HEK293 (cell line): ENCODE data around the gene CARM1.
A peak's percentile ranks its signal among the peaks of the same experiment; 100 is the strongest.

Experiments used
- CTCF ChIA-PET: fragments of 350-600 bp; formaldehyde crosslinking; extraction: SDS; loops from one replicate; lab custom pipeline; 2021; ENCODE audit warnings: antibody characterized with exemption; lab: Yijun Ruan, JAX
- POLR2A ChIA-PET: fragments of 300-600 bp; formaldehyde crosslinking; extraction: SDS; loops from one replicate; lab custom pipeline; 2020; ENCODE audit warnings: antibody characterized with exemption, inconsistent platforms; lab: Yijun Ruan, JAX
- H3K27ac ChIP-seq: fragments of 200-500 bp; sonication (Bioruptor generic); 2 replicates; pipeline ENCODE4 v1.5.1; 2014; ENCODE audit warnings: low read depth, low read length, control low read depth, inconsistent platforms; ENCODE audit errors: extremely low read depth
- H3K36me3 ChIP-seq, 2 experiments: fragments of 200-500 bp in 1 of 2; sonication (Bioruptor generic) in 1 of 2; 1 replicate in 1 of 2; 2 replicates in 1 of 2; pipeline ENCODE4 v1.5.1; 2014 to 2017; ENCODE audit warnings: inconsistent platforms in 2 of 2, low read length in 2 of 2; ENCODE audit not compliant: control insufficient read depth in 2 of 2, insufficient read depth in 1 of 2
- H3K4me1 ChIP-seq: fragments of 200-500 bp; sonication (Bioruptor generic); 2 replicates; pipeline ENCODE4 v1.5.1; 2014; ENCODE audit warnings: mild to moderate bottlenecking, low read length, inconsistent platforms; ENCODE audit not compliant: control insufficient read depth, insufficient read depth
- H3K4me3 ChIP-seq: 2 replicates; pipeline ENCODE4 v1.5.1; 2011; ENCODE audit warnings: low read depth, mild to moderate bottlenecking, control low read depth, low read length, moderate library complexity
- H3K9me3 ChIP-seq: fragments of 200-500 bp; sonication (Bioruptor generic); 2 replicates; pipeline ENCODE4 v1.5.1; 2014; ENCODE audit warnings: low read depth, low read length, inconsistent platforms; ENCODE audit not compliant: control insufficient read depth, insufficient read depth
- CTCF ChIP-seq: fragments of 450-650 bp; formaldehyde crosslinking; IDR thresholded peaks from 2 replicates; pipeline ENCODE4 v1.5.1; 2016; ENCODE audit warnings: missing biosample characterization, missing genetic modification characterization
- HIC1 ChIP-seq: fragments of 450-650 bp; formaldehyde crosslinking; IDR thresholded peaks from 2 replicates; pipeline ENCODE4 v1.5.1; 2016; ENCODE audit warnings: missing biosample characterization, missing genetic modification characterization
- KLF17 ChIP-seq: fragments of 450-650 bp; formaldehyde crosslinking; IDR thresholded peaks from 2 replicates; pipeline ENCODE4 v1.5.1; 2016; ENCODE audit warnings: missing biosample characterization, missing genetic modification characterization
- KLF9 ChIP-seq: fragments of 450-650 bp; formaldehyde crosslinking; IDR thresholded peaks from 2 replicates; pipeline ENCODE4 v1.5.1; 2016; ENCODE audit warnings: missing biosample characterization, missing genetic modification characterization, low read depth
- PBX3 ChIP-seq: sonication (generic); formaldehyde crosslinking; IDR thresholded peaks from 2 replicates; pipeline ENCODE4 v1.8.1; 2022; ENCODE audit warnings: mild to moderate bottlenecking, moderate library complexity, missing genetic modification reagents
- PRDM10 ChIP-seq: fragments of 450-650 bp; formaldehyde crosslinking; IDR thresholded peaks from 2 replicates; pipeline ENCODE4 v1.5.1; 2016; ENCODE audit warnings: missing biosample characterization, missing genetic modification characterization
- SALL2 ChIP-seq: fragments of 450-650 bp; formaldehyde crosslinking; IDR thresholded peaks from 2 replicates; pipeline ENCODE4 v1.5.0; 2017; ENCODE audit warnings: missing biosample characterization, mild to moderate bottlenecking, missing genetic modification characterization, borderline replicate concordance
- SCRT2 ChIP-seq: fragments of 450-650 bp; formaldehyde crosslinking; IDR thresholded peaks from 2 replicates; pipeline ENCODE4 v1.5.1; 2016; ENCODE audit warnings: missing biosample characterization, missing genetic modification characterization
- TRIM28 ChIP-seq: IDR thresholded peaks from 2 replicates; pipeline ENCODE4 v1.6.1; 2011; ENCODE audit warnings: low read length, control low read depth, borderline replicate concordance
- YY2 ChIP-seq: fragments of 450-650 bp; formaldehyde crosslinking; IDR thresholded peaks from 2 replicates; pipeline ENCODE4 v1.5.1; 2016; ENCODE audit warnings: missing biosample characterization, missing genetic modification characterization
- ZFP37 ChIP-seq: fragments of 450-650 bp; formaldehyde crosslinking; IDR thresholded peaks from 2 replicates; pipeline ENCODE4 v1.5.1; 2016; ENCODE audit warnings: missing biosample characterization, missing genetic modification characterization
- ZIC2 ChIP-seq: fragments of 450-650 bp; formaldehyde crosslinking; IDR thresholded peaks from 2 replicates; pipeline ENCODE4 v1.5.1; 2016; ENCODE audit warnings: missing biosample characterization, missing genetic modification characterization
- ZNF138 ChIP-seq: fragments of 450-650 bp; formaldehyde crosslinking; IDR thresholded peaks from 2 replicates; pipeline ENCODE4 v1.5.1; 2016; ENCODE audit warnings: missing biosample characterization, missing genetic modification characterization, borderline replicate concordance
- ZNF19 ChIP-seq: fragments of 450-650 bp; formaldehyde crosslinking; IDR thresholded peaks from 2 replicates; pipeline ENCODE4; 2016; ENCODE audit warnings: missing biosample characterization, missing genetic modification characterization, low read depth
- ZNF23 ChIP-seq: fragments of 450-650 bp; formaldehyde crosslinking; IDR thresholded peaks from 2 replicates; pipeline ENCODE4 v1.5.1; 2016; ENCODE audit warnings: missing biosample characterization, missing genetic modification characterization, borderline replicate concordance
- ZNF248 ChIP-seq: fragments of 450-650 bp; formaldehyde crosslinking; IDR thresholded peaks from 2 replicates; pipeline ENCODE4 v1.5.1; 2017; ENCODE audit warnings: missing biosample characterization, missing genetic modification characterization
- ZNF280D ChIP-seq: fragments of 450-650 bp; formaldehyde crosslinking; IDR thresholded peaks from 2 replicates; pipeline ENCODE4 v1.5.1; 2016; ENCODE audit warnings: missing biosample characterization, missing genetic modification characterization
- ZNF600 ChIP-seq: fragments of 450-650 bp; formaldehyde crosslinking; IDR thresholded peaks from 2 replicates; pipeline ENCODE4 v1.5.1; 2016; ENCODE audit warnings: missing biosample characterization, missing genetic modification characterization
- ZNF791 ChIP-seq: fragments of 450-650 bp; formaldehyde crosslinking; IDR thresholded peaks from 2 replicates; pipeline ENCODE4 v1.5.1; 2016; ENCODE audit warnings: missing biosample characterization, missing genetic modification characterization
- ZNF843 ChIP-seq: fragments of 450-650 bp; formaldehyde crosslinking; IDR thresholded peaks from 2 replicates; pipeline ENCODE4 v1.5.1; 2016; ENCODE audit warnings: missing biosample characterization, missing genetic modification characterization

The CARM1 gene

GRCh38 chr19:10828981-10829821 lies 42.2 kb upstream of the CARM1 start:
- H3K27ac ChIP-seq, result no peak overlapping the region
- TF ChIP-seq ZNF280D (tag by site-specific recombination) (no peak), ZNF138 (tag by site-specific recombination) (no peak), PBX3 (no peak), HIC1 (peak; percentile 70; the same call in 1 of the 2 replicates), ZNF600 (tag by site-specific recombination) (peak; percentile 94), CTCF (tag by site-specific recombination) (peak; percentile 8; the same call in 1 of the 2 replicates), KLF17 (0 out of 2 replicates have a peak, but pooled peaks have one; percentile 26), ZNF791 (tag by site-specific recombination) (no peak), YY2 (tag by site-specific recombination) (no peak), TRIM28 (no peak), SALL2 (tag by site-specific recombination) (no peak), ZNF248 (no peak), ZNF843 (tag by site-specific recombination) (no peak), SCRT2 (peak; percentile 64; the same call in 1 of the 2 replicates), ZNF23 (tag by site-specific recombination) (no peak), ZNF19 (tag by site-specific recombination) (no peak), ZFP37 (tag by site-specific recombination) (no peak), KLF9 (tag by site-specific recombination) (no peak), ZIC2 (tag by site-specific recombination) (peak; percentile 79), PRDM10 (tag by site-specific recombination) (peak; percentile 40; the same call in 1 of the 2 replicates)
- H3K36me3 ChIP-seq, result peaks cover 14 to 81% of the 10 kb centered on the region in 2 experiments; a peak in 2 of 3 replicates
- no peaks in the 10 kb centered on the region for H3K4me1 ChIP-seq
- H3K4me3 ChIP-seq, result no peak overlapping the region
- no peaks in the 10 kb centered on the region for H3K9me3 ChIP-seq
- CTCF ChIA-PET, result interaction anchor here (0.5 to 2.5 kb wide), 8 partner anchors 8 to 121 kb away, joined by 3 to 13 read pairs (median 4); partner anchors contain the start of gene DNM2
- POLR2A ChIA-PET, result interaction anchor here (1.1 kb wide), 1 partner anchor 112 kb away, joined by 4 read pairs; the partner anchor contains the start of gene DNM2
